Body of pancreas (tissue), 4 donors: ENCODE results near the gene ENAH.

Experiments
- CTCF ChIP-seq, 7 experiments: fragments of 450-650 bp in 4 of 7; fragments of 200-600 bp in 3 of 7; sonication (generic) in 3 of 7; IDR thresholded peaks; one replicate each; pipeline ENCODE4 v1.5.1; 2016 to 2019; ENCODE audit warnings: antibody characterized with exemption in 7 of 7
- POLR2A ChIP-seq, 3 donors: fragments of 450-650 bp; IDR thresholded peaks; one replicate each; pipeline ENCODE4 v1.6.1; 2016; ENCODE audit warnings: antibody characterized with exemption in 3 of 3, mild to moderate bottlenecking in 2 of 3

GRCh38 chr1:225544263-225544662 lies 108.7 kb downstream of the ENAH start:
- TF ChIP-seq CTCF (IDR thresholded peaks at IDR 0.05) (no peak), POLR2A (IDR thresholded peaks at IDR 0.05) (no peak)
